ENCODE data around the gene EPN1. TPM values are rescaled to one million over a fixed set of nuclear protein-coding genes. Genes with fewer than 3 reads are reported as not detected.

Gene EPN1
- total RNA-seq, 1 donor from 2014 or later = 145 TPM

GRCh38 chr19:55643887-55644176 is 31.2 kb upstream of the EPN1 start:
- Histone ChIP-seq H4K20me1 (ENCODE audit: insufficient read depth, low read length) (peaks cover 25% of the 10 kb centered on the region), H2AFZ (ENCODE audit: low read depth, low read length) (no peak overlapping the region), H3K27ac (ENCODE audit: low read depth, low read length) (peak overlapping the region; percentile 41), H3K4me2 (ENCODE audit: low read length) (peak overlapping the region; percentile 100), H3K9me3 (ENCODE audit: insufficient read depth, low read depth, low read length) (no peaks in the 10 kb centered on the region), H3K4me1 (ENCODE audit: insufficient read depth, low read length) (peaks cover 39% of the 10 kb centered on the region), H3K36me3 (ENCODE audit: insufficient read depth, low read length) (peaks cover 9% of the 10 kb centered on the region), H3K79me2 (ENCODE audit: insufficient read depth, low read length) (peaks cover 51% of the 10 kb centered on the region), H3K27me3 (ENCODE audit: insufficient read depth, low read length) (no peaks in the 10 kb centered on the region), H3K9ac (ENCODE audit: low read length) (peak overlapping the region; percentile 92), H3K4me3 (ENCODE audit: insufficient read depth, low read depth, low read length) (peak overlapping the region; percentile 87)
- Mint-ChIP-seq H3K4me3 (ENCODE audit: unreplicated experiment) (peak overlapping the region; percentile 97), H3K27me3 (ENCODE audit: low read depth, unreplicated experiment) (no peaks in the 10 kb centered on the region), H3K36me3 (ENCODE audit: low read depth, unreplicated experiment) (peaks cover 8% of the 10 kb centered on the region), H3K27ac (ENCODE audit: unreplicated experiment) (peak overlapping the region; percentile 94), H3K9me3 (ENCODE audit: unreplicated experiment) (no peaks in the 10 kb centered on the region), H3K4me1 (ENCODE audit: low read depth, unreplicated experiment) (peaks cover 18% of the 10 kb centered on the region)
- FAIRE-seq (no peak), DNase-seq (ENCODE audit: low read depth) (no peak)
- no peak for TF ChIP-seq EZH2 (IDR thresholded peaks at IDR 0.05; ENCODE audit: insufficient read depth, low read length)
- TF ChIP-seq, protein P1, sequence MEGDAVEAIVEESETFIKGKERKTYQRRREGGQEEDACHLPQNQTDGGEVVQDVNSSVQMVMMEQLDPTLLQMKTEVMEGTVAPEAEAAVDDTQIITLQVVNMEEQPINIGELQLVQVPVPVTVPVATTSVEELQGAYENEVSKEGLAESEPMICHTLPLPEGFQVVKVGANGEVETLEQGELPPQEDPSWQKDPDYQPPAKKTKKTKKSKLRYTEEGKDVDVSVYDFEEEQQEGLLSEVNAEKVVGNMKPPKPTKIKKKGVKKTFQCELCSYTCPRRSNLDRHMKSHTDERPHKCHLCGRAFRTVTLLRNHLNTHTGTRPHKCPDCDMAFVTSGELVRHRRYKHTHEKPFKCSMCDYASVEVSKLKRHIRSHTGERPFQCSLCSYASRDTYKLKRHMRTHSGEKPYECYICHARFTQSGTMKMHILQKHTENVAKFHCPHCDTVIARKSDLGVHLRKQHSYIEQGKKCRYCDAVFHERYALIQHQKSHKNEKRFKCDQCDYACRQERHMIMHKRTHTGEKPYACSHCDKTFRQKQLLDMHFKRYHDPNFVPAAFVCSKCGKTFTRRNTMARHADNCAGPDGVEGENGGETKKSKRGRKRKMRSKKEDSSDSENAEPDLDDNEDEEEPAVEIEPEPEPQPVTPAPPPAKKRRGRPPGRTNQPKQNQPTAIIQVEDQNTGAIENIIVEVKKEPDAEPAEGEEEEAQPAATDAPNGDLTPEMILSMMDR (IDR thresholded peaks at IDR 0.05; ENCODE audit: insufficient read depth, low read depth, low read length) = no peak

DNA sequence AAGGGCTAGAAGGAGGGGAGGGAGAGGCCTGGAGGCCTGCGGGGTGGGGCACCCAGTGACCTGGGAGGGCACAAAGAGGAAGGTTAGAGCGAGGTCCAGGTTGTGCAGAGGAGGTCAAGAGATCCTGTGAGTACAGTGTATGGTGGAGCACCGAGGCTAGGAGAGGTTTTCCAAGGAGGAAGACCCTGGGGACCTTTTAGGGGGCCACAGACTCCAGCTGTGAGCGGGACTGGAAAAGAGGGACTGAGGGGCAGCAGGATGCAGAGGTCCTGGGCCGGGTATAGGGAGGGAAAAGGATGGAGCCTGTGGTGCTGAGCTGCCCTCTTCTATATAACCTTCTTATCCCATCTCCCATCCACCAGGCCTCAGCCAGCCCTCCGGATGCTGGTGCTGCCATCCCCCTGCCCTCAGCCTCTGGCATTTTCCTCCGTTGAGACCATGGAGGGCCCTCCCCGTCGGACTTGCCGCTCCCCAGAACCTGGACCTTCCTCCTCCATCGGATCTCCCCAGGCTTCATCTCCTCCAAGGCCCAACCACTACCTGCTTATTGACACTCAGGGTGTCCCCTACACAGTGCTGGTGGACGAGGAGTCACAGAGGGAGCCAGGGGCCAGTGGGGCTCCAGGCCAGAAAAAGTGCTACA is 30.7 kb upstream of the EPN1 start:
- Histone ChIP-seq H4K20me1 (ENCODE audit: insufficient read depth, low read length) (peaks cover 21% of the 10 kb centered on the region), H3K4me3 (ENCODE audit: insufficient read depth, low read depth, low read length) (peak overlapping the region; percentile 87), H3K36me3 (ENCODE audit: insufficient read depth, low read length) (peaks cover 9% of the 10 kb centered on the region), H3K79me2 (ENCODE audit: insufficient read depth, low read length) (peaks cover 48% of the 10 kb centered on the region), H3K4me2 (ENCODE audit: low read length) (peak overlapping the region; percentile 100), H3K9ac (ENCODE audit: low read length) (peak overlapping the region; percentile 92), H3K4me1 (ENCODE audit: insufficient read depth, low read length) (peaks cover 41% of the 10 kb centered on the region), H3K27me3 (ENCODE audit: insufficient read depth, low read length) (no peaks in the 10 kb centered on the region), H3K27ac (ENCODE audit: low read depth, low read length) (peak overlapping the region; percentile 41), H3K9me3 (ENCODE audit: insufficient read depth, low read depth, low read length) (no peaks in the 10 kb centered on the region), H2AFZ (ENCODE audit: low read depth, low read length) (no peak overlapping the region)
- Mint-ChIP-seq H3K36me3 (ENCODE audit: low read depth, unreplicated experiment) (peaks cover 5% of the 10 kb centered on the region), H3K27ac (ENCODE audit: unreplicated experiment) (peak overlapping the region; percentile 94), H3K4me3 (ENCODE audit: unreplicated experiment) (peak overlapping the region; percentile 97), H3K4me1 (ENCODE audit: low read depth, unreplicated experiment) (peaks cover 15% of the 10 kb centered on the region), H3K9me3 (ENCODE audit: unreplicated experiment) (no peaks in the 10 kb centered on the region), H3K27me3 (ENCODE audit: low read depth, unreplicated experiment) (no peaks in the 10 kb centered on the region)
- DNase-seq (ENCODE audit: low read depth) (no peak), FAIRE-seq (no peak)
- TF ChIP-seq, protein P1 (IDR thresholded peaks at IDR 0.05; ENCODE audit: insufficient read depth, low read depth, low read length) = no peak
- TF ChIP-seq EZH2 (IDR thresholded peaks at IDR 0.05; ENCODE audit: insufficient read depth, low read length) = no peak

- peaks cover 15% of the 10 kb centered on the region for H3K4me1 Mint-ChIP-seq (ENCODE audit: low read depth, unreplicated experiment)
- TF ChIP-seq, protein P1 (IDR thresholded peaks at IDR 0.05; ENCODE audit: insufficient read depth, low read depth, low read length) = no peak
- TF ChIP-seq EZH2 (IDR thresholded peaks at IDR 0.05; ENCODE audit: insufficient read depth, low read length) = no peak
- FAIRE-seq = no peak
Measured at GRCh38 chr19:55644842-55645511, 30.0 kb upstream of the EPN1 start.

More at GRCh38 chr19:55644842-55645511, 30.0 kb upstream of the EPN1 start:
- Mint-ChIP-seq H3K9me3 (ENCODE audit: unreplicated experiment) (no peaks in the 10 kb centered on the region), H3K27ac (ENCODE audit: unreplicated experiment) (peak overlapping the region; percentile 75), H3K36me3 (ENCODE audit: low read depth, unreplicated experiment) (peaks cover 5% of the 10 kb centered on the region), H3K4me3 (ENCODE audit: unreplicated experiment) (peak overlapping the region; percentile 97), H3K27me3 (ENCODE audit: low read depth, unreplicated experiment) (no peaks in the 10 kb centered on the region)
- peaks cover 46% of the 10 kb centered on the region for H3K79me2 ChIP-seq (ENCODE audit: insufficient read depth, low read length)
- H3K9ac ChIP-seq (ENCODE audit: low read length) = peak overlapping the region; percentile 92
- peaks cover 38% of the 10 kb centered on the region for H3K4me1 ChIP-seq (ENCODE audit: insufficient read depth, low read length)
- H3K27ac ChIP-seq (ENCODE audit: low read depth, low read length) = no peak overlapping the region
- no peaks in the 10 kb centered on the region for H3K9me3 ChIP-seq (ENCODE audit: insufficient read depth, low read depth, low read length)
- peaks cover 20% of the 10 kb centered on the region for H4K20me1 ChIP-seq (ENCODE audit: insufficient read depth, low read length)
- no peak for DNase-seq (ENCODE audit: low read depth)
- peak overlapping the region; percentile 87 for H3K4me3 ChIP-seq (ENCODE audit: insufficient read depth, low read depth, low read length)
- H2AFZ ChIP-seq (ENCODE audit: low read depth, low read length) = no peak overlapping the region
- peak overlapping the region; percentile 100 for H3K4me2 ChIP-seq (ENCODE audit: low read length)
- H3K27me3 ChIP-seq (ENCODE audit: insufficient read depth, low read length) = no peaks in the 10 kb centered on the region
- H3K36me3 ChIP-seq (ENCODE audit: insufficient read depth, low read length) = peaks cover 9% of the 10 kb centered on the region

Data from astrocyte (in vitro differentiated cells and primary cell).